HG03457 (cell line): ENCODE measurements around the gene USP35.
"Not testable (repeated sequence)": the region's sequence is repeated elsewhere in the genome, so short reads cannot be mapped to it uniquely, and the experiment has no call there.

Experiments used
- ATAC-seq: cut with Tn5 transposase; IDR thresholded peaks from one replicate; pipeline ENCODE4 v1.9.1; 2021; ENCODE audit warnings: moderate number of reproducible peaks; ENCODE audit not compliant: unreplicated experiment

Gene USP35

DNA sequence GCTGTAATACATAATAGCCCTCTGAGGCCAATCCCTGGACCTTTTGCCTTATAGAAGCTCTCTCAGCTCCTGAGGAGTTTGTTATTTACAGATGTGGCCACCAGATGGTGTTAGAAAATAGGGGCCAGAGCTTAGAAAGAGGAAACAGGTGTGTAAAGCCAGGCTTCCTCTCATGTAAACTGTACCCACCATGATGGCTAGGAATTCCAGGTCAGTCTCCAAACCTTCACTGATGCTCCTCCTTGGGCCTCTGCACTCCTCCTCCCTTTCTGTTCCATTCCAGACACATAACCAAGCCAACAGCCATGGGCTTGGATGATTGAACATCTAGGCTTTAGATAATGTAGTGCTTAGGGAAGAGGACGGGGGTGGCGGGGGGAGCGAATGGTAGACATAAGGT, 39.7 kb downstream of the USP35 start:
- ATAC-seq, result no peak

DNA sequence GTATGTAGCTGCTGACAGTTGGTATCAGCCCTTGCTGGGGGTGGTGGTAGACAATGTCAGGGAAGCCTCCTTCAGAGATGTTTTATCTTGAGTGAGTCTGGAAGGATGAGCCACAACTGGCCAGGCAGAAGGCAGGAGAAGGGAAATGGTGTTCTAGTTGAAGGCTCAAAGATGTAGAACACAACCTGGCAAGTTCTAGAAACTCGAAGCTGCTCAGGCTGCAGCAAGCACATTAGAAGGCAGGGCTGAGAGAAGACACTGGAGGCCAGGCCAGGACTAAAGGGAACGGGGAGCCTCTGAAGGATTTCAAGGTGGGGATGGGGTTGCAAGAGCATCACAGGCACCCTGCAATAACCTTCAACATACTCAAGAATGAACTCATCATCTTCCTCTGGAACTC, 40.4 kb downstream of the USP35 start:
- no peak for ATAC-seq

DNA sequence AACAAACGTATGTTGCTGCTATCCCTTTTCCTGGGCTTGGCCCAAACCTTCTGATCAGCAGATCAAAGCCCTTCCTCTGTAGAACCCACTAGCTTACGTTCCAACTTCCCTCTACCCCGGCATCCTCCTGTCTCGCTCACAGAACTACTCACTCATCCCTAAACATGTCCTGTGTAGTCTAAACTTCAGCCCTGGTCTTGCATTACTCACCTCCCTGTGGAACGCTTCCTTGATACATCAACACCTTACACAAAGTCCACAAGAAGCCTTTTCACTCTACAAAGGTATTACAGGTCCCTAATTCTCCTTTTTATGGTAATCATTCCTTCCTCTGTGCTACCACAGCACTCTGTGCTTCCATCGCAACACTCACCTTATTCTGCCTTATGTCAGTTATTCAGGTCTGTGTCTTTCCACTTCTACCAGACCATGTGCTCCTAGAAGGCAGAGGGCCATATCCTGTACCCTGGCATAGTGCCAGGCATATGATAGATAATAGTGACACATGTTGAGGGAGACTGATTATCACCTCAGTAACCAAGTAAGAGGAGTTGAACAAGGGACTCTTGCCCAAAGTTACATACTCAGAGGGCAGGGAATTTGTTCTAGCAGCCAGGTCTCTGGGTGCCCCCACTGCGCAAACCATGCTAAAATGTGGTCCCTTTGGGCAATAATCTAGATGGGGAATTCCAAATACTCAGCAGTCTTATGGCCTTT, 41.6 kb downstream of the USP35 start:
- no peak for ATAC-seq

DNA sequence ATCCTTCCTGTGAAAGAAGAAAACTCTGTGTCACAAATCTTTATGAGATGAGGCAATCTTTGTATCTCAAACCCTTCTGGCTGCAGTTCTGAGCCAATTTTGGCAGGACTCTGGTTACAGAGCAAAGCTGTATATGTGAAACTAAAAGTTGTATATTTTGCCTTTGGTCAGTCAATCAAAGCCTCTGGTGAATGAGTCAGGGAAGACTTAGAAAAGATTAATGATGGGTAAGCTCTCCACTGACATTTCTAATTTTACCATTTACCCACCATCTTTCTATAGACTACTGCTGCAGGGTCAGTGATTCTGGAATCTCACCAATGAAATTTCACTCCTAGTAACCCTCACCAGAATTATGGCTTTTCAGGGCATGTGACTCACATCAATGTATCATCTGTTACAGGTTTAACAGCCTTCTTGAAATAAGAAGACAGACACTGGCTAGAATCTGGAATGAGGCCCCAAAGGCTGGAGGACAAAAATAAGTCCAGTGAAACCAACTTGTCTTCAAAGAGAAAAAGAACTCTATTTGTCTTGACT, 43.3 kb downstream of the USP35 start:
- no peak for ATAC-seq

DNA sequence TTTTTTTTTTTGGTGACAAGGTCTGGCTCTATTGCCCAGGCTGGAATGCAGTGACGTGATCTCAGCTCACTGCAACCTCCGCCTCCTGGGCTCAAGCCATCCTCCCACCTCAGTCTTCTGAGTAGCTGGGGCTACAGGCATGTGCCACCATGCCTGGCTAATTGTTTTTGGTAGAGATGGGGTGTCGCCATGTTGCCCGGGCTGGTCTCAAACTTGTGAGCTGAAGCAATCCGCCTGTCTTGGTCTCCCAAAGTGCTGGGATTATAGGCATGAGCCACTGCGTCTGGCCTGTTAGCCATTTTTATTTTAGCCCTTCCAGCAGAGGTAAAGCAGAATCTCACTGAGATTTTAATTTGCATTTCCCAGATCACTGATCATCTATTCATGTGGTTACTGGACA, 44.3 kb downstream of the USP35 start:
- ATAC-seq, result not testable (repeated sequence)

DNA sequence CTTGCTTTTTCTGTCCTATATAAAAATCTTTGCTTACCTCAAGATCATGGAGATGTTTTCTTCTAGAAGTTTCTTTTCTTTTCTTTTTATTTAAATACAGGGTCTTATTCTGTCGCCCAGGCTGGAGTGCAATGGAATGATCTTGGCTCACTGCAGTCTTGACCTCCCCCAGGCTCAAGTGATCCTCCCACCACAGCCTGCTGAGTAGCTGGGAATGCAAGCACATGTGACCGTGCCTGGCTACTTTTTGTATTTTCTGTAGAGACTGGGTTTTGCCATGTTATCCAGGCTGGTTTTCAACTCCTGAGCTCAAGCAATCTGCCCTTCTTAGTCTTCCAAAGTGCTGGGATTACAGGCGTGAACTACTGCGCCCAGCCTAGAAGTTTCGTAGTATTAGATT, 45.3 kb downstream of the USP35 start:
- no peak for ATAC-seq

DNA sequence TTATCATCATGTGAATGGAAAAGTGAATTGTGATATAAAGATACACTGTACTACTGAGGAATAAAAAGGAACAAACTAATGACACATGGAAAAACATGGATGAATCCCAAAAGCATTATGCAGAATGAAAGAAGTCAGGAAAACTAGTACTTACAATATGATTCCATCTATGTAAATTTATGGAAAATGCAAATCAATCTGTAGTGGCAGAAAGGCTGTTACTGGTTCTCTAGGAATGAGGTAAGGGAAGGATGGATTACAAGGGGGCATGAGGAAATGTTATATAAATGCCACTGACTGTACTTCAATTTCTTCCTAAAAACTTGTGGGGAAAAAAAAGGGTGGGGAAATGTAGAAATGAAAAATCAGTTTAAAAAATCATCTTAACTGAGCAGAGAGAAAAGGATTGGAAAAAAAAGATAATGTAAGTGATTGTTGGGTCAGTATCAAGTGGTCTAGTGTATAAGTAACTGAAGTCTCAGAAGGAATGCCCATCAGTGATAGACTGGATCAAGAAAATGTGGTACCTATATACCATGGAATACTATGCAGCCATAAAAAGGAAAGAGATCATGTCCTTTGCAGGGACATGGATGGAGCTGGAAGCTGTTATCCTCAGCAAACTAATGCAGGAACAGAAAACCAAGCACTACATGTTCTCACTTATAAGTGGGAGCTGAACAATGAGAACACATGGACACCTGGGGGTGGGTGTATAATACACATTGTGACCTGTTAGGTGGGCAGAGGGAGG, 48.8 kb downstream of the USP35 start:
- no peak for ATAC-seq

DNA sequence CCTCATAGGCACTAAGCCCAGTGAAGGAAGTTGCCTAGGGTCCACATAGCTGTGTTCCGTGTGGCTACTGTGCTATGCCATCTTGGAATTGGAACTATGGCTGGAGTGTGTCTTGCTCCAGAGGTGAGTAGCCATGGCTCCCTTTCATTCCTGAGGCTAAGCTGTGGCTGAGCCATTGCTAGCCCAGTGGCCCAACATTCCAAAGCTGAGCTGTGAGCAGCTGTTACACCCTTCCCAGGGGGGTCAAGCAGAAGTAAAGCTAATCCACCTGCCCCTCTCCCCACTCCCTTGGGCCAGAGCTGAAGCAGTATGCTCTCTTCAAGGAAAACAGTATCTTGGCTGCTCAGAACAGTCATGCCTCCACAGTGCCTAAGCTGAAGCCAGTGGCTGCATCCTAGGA, 51.1 kb downstream of the USP35 start:
- ATAC-seq, result no peak

DNA sequence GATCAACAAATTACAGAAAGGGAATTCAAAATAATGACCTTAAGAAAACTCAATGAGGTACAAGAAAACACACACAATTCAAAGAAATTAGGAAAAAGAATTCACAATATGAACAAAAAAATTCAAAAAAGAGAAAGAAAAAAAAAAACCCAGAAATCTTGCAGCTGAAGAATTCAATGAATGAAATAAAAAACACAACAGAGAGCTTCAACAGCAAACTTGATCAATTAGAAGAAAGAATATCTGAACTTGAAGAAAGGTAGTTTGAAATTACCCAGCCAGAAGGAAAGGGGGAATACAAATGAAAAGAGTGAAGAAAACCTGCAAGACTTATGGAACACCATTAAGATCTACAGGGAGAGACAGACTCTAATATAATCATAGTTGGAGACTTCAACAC, 52.8 kb downstream of the USP35 start:
- no peak for ATAC-seq

DNA sequence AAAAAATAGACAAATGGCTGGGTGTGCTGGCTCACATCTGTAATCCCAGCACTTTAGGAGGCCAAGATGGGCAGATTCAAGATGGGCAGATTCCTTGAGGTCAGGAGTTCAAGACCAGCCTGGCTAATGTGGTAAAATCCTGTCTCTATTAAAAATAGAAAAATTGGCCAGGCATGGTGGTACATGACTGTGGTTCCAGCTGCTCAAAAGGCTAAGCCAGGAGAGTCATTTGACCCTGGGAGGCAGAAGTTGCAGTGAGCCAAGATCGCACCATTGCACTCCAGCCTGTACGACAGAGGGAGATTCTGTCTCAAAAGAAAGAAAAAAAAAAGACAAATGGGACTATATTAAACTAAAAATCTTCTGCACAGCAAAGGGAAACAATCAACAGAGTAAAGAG, 55.4 kb downstream of the USP35 start:
- ATAC-seq, result no peak

DNA sequence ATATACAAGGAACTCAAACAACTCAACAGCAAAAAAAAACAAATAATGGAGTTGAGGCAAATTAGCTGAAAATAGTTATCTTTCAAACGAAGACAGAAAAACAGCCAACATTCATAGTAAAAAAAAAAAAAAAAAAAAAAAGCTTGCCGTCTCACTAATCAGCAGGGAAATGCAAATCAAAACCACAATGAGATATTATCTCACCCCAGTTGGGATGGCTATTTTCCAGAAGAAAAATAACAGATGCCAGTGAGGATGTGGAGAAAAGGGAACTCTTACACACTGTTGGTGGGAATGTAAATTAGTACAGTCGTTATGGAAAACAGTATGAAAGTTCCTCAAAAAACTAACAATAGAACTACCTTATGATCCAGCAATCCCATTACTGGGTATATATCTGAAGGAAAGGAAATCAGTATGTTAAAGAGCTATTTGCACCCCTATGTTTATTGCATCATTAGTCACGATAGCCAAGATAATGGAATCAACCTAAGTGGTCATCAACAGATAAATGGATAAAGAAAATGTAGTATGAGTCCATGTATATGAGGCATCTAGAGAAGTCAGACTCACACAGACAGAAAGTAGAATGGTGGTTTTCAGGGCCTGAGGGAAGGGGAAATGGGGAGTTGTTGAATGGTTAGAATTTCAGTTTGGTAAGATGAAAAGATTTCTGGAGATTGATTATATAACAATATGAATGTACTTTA, 56.0 kb downstream of the USP35 start:
- no peak for ATAC-seq

DNA sequence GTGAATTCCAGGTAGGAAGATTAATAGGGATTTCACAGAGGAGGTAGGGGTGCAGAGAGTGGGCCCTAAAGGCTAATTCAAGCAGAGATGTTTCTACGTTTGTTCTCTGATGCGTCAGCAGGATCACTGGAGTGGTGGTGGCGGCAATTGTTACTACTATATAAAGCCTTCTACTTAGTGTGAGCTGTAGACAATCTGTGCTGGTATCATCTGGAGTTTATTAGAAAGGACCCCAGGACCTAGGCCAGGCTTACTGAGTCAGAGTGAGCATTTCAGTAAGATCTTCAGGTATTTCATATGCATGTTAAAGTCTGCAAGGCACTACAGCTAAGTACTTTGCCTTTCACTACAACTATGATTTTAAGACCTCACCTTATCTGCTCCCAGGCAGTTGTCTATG, 59.5 kb downstream of the USP35 start:
- ATAC-seq, result no peak

DNA sequence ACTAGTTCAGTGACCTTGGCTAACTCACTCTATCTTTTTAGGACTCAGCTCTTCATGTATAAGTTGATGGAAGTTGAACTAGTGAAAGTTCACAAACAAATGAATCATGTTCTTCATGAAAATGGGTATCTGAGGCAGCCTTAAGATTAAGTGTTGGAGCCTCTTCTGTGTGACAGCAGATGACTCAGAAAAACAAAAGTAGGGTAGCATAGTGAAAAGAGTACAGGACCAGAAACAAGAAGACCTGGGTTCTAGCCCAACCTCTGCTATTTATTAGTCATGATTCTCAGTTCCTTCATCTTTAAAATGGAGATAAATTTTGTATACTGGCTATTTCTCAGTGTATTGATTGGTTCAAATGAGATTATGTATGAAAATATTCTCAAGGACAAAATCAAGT, 60.2 kb downstream of the USP35 start:
- ATAC-seq, result no peak

DNA sequence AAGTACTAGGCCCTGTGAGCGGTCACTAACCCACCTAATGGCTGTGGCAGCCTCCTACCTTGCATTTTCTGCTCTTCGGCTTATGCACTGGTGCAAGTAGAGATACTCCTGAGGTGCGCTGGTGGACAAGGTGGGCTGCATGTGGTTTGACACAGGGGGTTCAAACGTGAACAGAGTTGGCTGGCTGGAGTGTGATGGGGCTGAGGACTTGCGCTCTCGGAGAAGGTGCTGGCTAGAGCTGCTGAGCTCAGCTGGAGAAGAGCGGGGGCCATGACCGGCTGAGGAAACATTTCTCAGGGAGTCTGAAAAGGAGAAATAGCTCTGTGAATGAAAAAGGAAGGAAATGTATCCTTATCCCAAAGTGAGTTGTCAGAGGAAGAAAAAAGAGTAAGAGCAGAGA, 61.4 kb downstream of the USP35 start:
- no peak for ATAC-seq

DNA sequence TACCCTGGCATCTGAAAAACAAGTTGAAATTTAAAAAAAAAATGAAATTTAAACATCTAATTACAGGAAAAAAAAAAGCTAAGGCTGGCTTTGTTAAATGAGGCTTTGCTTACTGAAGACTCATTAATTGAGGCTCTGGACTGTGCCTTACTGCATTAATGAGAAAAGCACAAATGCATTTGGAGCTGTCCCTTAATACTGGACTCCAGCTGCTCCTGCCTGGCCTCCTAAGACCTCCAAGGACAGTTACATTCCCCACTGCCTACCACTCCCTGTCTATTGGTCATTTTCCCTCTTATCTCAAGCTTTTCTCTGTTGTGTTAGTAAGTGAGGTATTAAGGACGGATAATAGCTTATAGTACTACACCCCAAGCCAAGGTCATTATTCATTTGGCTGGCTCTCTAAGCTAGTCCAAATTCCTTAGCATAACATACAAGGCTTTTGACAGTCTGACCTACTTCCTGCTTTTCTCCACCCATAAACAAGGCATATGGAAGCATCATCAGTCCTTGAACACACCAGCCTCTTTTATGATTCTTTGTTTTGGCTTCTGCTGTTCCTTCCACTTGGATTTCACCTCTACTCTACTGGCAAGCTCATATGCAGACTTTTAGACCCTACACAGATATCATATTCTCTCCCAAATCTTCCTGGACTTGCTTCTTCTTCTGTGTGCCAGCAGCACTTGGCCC, 62.5 kb downstream of the USP35 start:
- no peak for ATAC-seq

DNA sequence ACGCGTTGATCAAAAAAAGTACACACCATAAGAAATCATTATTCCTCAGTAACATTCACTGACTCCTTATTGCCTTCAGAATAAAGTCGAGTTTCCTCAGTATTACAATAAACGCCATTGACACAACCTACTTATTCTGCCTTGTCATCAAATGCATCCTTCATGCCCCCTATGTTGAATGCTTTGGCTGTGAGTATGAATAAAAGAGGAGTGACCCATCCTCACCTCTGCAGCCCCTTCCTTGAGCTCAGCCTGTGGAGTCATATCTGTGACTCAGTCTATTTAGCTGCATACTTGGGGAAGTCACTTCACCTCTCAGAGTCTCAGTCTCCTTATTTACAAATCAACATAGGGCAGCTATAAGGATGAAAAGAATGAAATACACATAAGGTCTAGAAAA, 65.1 kb downstream of the USP35 start:
- no peak for ATAC-seq

DNA sequence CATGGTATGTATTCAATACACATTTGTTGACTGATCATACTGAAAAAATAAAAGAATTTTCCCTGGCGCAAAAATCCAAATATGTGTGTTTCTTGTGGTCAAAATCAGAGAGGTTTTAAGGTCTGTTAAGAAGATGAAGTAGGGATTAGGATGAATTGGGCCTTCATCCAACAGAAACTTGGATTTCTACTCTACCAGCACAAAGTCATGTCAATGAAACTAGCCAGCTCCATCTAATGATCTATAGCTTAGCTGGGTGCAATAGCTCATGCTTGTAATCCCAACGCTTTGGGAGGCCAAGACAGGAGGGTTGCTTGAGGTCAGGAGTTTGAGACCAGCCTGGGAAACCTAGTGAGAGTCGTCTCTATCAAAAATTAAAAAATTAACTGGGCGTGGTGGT, 65.5 kb downstream of the USP35 start:
- no peak for ATAC-seq

DNA sequence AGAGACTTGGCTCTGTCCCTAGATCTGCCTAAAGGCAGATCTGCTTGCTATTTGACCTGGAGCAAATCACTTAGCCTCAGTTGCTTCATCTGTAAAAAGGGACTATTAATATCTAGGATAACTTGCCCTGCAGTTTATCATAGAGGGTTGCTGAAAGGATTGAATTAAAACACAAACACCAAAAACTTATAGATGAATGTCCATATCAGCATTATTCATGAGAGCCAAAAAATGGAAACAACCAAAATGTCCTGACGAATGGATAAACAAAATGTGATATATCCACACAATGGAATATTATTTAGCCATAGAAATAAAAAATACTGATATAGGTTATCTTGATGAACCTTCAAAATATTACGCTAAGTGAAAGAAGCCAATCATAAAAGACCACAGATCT, 67.2 kb downstream of the USP35 start:
- ATAC-seq, result no peak

DNA sequence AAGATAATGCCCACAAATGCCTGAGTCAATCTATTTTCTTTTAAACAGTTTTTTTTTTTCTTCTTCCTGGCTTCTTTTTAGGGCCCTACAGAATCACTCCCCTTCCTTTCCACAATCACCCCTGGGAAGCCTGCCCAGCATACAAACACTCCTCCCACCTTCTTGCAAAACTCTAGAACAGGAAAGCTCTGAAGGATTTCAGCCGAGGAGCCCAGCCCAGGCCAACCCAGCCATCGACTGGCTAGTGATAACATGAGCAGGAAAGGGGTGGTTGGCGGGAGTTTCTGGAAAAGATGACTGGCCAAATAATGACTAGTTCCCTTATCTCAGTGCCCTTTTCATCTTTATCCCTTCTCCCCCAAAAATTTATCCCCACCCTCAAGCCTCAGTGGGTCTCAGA, 68.2 kb downstream of the USP35 start:
- ATAC-seq, result no peak

DNA sequence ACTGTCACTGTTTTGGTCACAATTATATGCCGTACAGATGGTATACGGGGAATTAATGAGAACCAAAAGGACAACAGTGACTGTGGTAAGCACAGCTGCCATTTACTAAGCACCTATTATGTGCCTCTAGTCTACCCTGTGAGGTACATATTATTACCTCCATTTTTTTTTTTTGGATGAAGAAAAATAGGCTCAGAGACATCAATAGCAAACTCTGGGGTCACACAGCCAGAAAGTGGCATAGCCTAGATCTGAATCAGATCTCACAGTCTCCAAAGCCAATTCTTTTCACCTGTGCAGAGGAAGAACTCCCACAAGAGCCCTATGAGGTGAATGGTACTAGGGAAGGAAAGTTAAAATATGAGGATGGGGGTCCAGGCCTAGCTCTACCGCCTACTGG, 68.9 kb downstream of the USP35 start:
- ATAC-seq, result no peak

DNA sequence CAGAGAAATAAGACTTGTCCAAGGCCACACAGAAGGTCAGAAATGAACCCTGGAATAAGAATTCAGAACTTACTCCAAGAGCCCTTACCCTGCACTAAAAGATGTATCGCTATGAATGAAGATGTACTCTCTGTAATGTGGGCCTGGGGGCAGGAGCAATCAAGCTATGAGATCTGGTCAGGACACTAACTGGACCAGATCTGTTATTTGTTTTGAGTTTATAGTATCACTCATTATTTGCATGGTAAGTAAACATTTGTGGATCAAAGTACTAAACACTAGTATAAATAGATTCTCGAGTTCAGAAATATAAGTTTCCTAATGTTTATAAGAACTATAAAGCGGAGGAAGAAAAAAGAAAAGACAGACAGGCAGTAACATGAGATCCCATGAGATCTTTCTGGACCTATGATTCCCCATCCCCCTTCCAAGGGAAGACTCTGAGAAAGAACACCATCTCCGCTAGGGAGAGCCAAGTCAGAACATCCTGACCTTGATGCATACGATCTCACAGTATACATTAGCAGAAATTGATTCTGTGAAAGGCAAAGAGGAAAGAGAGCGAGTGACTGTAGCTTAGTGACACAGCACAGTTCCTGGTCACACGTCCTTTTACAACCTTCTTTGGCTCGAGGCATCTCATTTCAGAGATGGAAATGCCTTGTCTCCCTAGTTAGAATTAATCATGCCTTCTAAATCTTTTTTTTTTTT, 71.2 kb downstream of the USP35 start:
- no peak for ATAC-seq
